Body of pancreas (tissue), 4 donors: ENCODE measurements around the gene TBATA. TPM values are rescaled to one million over a fixed set of nuclear protein-coding genes. Genes with fewer than 3 reads are reported as not detected.
A peak's percentile ranks its signal among the peaks of the same experiment; 100 is the strongest.

Source experiments
- ATAC-seq: fragments of 150-250 bp; one replicate; pipeline ENCODE4 v1.9.1; 2016
- DNase-seq, 4 donors: peaks; one replicate each; pipeline ENCODE4 v3.0.0-alpha.2; 2019
- H3K27ac ChIP-seq, 4 donors: fragments of 200-600 bp; sonication (generic); 1 replicate in 3 of 4; 2 replicates in 1 of 4; pipeline versions ENCODE4 v1.5.1 to v1.6.1; 2016 to 2019; ENCODE audit warnings: mild to moderate bottlenecking in 1 of 4, mixed read lengths in 1 of 4, moderate library complexity in 1 of 4
- H3K27me3 ChIP-seq, 2 donors: fragments of 200-600 bp; sonication (generic); one replicate each; pipeline ENCODE4 v1.6.0; 2016; ENCODE audit warnings: mild to moderate bottlenecking in 1 of 2
- H3K36me3 ChIP-seq, 2 donors: fragments of 200-600 bp; sonication (generic); replicated peaks in 1 of 2; 2 replicates each; pipeline ENCODE4 v1.5.1; 2016; ENCODE audit warnings: low read depth in 2 of 2; ENCODE audit not compliant: insufficient read depth in 1 of 2
- H3K4me1 ChIP-seq: fragments of 200-600 bp; sonication (generic); one replicate; pipeline ENCODE4 v1.6.0; 2016
- H3K4me3 ChIP-seq, 2 donors: fragments of 200-600 bp; sonication (generic); 1 replicate in 1 of 2; 2 replicates in 1 of 2; pipeline ENCODE4 v1.5.1; 2016 to 2019
- H3K9me3 ChIP-seq, 3 donors: fragments of 200-600 bp; sonication (generic); 1 replicate in 2 of 3; 2 replicates in 1 of 3; pipeline ENCODE4 v1.5.1; 2016
- POLR2A ChIP-seq, 3 donors: fragments of 450-650 bp; IDR thresholded peaks; one replicate each; pipeline ENCODE4 v1.6.1; 2016; ENCODE audit warnings: antibody characterized with exemption in 3 of 3, mild to moderate bottlenecking in 2 of 3
- WGBS, 2 donors: methylation state at CpG; one replicate each; pipeline ENCODE4 v1.1.5; 2017; 5-methylcytosine and 5-hydroxymethylcytosine counted together
- intact Hi-C: fragments of 100-400 bp; cut with DNase I; formaldehyde crosslinking; loops from one replicate; pipeline ENCODE4 v1.15.1; 2023
- total RNA-seq, 2 donors: library from RNA; depleted of rRNA; stranded (reverse); fragments of >200 nt; gene quantifications; one replicate each; pipeline ENCODE4 v1.1.0, GENCODE V29; 2016
- TF ChIP-seq, protein P1 (sequence below), 7 experiments: fragments of 450-650 bp in 4 of 7; fragments of 200-600 bp in 3 of 7; sonication (generic) in 3 of 7; IDR thresholded peaks; one replicate each; pipeline ENCODE4 v1.5.1; 2016 to 2019; ENCODE audit warnings: antibody characterized with exemption in 7 of 7

TBATA gene
- total RNA-seq, 2 donors from 2014 or later: not detected

DNA sequence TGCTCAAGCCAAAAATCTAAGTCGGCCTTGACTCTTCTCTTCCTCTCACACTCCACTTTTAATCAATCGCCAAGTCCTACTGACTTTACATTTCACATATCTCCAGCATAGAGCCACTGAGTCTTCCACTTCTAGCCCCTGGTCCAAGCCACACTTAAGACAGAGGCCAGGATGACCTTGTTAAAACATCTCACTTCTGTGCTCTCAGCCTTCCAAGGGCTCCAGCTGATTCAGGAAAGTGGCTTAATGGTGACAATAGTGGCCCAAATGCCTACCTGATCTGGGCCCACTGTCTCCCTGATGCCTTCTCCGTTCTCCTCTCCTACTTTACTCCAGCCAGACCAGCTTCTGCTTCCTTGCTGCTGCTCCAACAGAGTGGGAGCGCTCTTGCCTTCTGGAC is 4.4 kb downstream of the TBATA start:
- H3K27ac ChIP-seq: no peak overlapping the region
- TF ChIP-seq POLR2A (IDR thresholded peaks at IDR 0.05): no peak
- intact Hi-C loops: no loop called here
- H3K27me3 ChIP-seq: no peaks in the 10 kb centered on the region
- 80 to 89% methylated on average over 4 of the region's 4 CpGs for WGBS, 2 donors
- no peak overlapping the region for H3K4me3 ChIP-seq
- H3K9me3 ChIP-seq: no peaks in the 10 kb centered on the region
- ATAC-seq: no peak
- no peak for DNase-seq
- no peaks in the 10 kb centered on the region for H3K4me1 ChIP-seq
- H3K36me3 ChIP-seq: no peaks in the 10 kb centered on the region

DNA sequence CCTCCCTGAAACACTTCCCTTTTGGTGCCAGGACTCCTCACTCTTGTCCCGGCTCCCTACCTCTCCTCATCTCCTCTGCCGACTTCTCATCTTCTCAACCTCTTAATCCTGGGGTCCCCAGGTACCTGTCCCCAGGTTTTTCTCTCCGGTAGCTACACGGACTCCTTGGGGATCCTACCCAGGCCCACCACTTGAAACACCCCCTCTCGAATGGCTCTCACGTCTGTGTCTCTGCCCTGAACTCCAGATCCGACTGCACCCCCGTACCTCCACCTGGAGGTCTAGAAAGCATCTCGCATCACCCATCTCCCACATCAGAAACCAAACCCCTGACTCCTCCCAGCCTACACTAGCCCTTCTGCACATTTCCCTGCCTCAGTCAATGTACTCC is 4.8 kb downstream of the TBATA start:
- H3K4me1 ChIP-seq: no peaks in the 10 kb centered on the region
- no peak for TF ChIP-seq POLR2A (IDR thresholded peaks at IDR 0.05)
- TF ChIP-seq, protein P1, sequence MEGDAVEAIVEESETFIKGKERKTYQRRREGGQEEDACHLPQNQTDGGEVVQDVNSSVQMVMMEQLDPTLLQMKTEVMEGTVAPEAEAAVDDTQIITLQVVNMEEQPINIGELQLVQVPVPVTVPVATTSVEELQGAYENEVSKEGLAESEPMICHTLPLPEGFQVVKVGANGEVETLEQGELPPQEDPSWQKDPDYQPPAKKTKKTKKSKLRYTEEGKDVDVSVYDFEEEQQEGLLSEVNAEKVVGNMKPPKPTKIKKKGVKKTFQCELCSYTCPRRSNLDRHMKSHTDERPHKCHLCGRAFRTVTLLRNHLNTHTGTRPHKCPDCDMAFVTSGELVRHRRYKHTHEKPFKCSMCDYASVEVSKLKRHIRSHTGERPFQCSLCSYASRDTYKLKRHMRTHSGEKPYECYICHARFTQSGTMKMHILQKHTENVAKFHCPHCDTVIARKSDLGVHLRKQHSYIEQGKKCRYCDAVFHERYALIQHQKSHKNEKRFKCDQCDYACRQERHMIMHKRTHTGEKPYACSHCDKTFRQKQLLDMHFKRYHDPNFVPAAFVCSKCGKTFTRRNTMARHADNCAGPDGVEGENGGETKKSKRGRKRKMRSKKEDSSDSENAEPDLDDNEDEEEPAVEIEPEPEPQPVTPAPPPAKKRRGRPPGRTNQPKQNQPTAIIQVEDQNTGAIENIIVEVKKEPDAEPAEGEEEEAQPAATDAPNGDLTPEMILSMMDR (IDR thresholded peaks at IDR 0.05): no peak
- ATAC-seq (no peak), DNase-seq (no peak)
- H3K27me3 ChIP-seq: no peaks in the 10 kb centered on the region
- intact Hi-C loops: no loop called here
- no peak overlapping the region for H3K27ac ChIP-seq
- H3K4me3 ChIP-seq: no peak overlapping the region
- H3K9me3 ChIP-seq: no peaks in the 10 kb centered on the region
- H3K36me3 ChIP-seq: no peaks in the 10 kb centered on the region
- WGBS, 2 donors: 75 to 77% methylated on average over 9 of the region's 9 CpGs

DNA sequence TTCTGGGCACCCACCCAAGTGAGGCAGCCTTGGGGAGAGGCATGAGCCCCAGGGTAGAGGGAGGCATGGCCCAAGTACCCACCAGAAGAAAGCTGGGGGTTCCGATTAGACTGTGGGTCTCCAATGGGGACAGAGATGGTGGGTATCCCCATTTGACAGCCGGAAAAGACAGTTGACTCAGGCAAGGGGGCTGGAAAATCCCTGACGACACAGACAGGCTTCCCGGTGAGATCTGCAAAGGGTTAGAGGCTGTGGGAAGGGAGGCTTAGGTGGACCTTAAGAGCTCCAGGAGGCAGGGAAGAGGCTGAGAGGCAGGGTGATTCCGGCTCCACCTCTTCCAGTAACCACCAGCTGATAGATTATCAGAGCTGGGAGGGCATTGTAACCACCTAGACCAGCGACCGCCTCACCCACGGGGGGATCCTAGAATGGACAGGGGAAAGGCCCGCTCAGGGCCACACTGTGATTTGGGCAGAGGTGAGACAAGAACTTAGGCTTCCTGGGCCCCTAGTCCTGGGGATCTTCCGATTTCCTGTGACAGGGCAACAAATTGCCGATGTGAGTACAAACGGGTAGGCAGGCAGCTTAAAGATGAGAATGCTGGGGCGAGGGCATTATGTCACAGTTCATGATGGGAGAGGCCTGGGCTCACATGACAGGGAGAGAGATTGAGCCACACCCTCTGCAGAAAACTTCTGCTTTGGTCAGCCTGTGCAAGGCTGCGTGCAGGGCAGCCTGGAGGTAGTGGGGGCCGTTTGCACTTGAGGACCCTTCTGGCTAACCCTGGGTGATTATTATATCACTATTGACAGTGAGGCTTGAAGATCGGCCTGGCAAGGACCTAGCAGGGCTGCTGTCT is 5.4 kb downstream of the TBATA start:
- H3K27me3 ChIP-seq: no peaks in the 10 kb centered on the region
- intact Hi-C loops: no loop called here
- ATAC-seq (no peak), DNase-seq (peak in 1 of 4 donors; percentile 20)
- no peaks in the 10 kb centered on the region for H3K9me3 ChIP-seq
- WGBS, 2 donors: 66 to 77% methylated on average over 16 of the region's 16 CpGs
- no peaks in the 10 kb centered on the region for H3K36me3 ChIP-seq
- H3K4me3 ChIP-seq: no peak overlapping the region
- TF ChIP-seq, protein P1 (IDR thresholded peaks at IDR 0.05): no peak
- TF ChIP-seq POLR2A (IDR thresholded peaks at IDR 0.05): no peak
- no peak overlapping the region for H3K27ac ChIP-seq
- no peaks in the 10 kb centered on the region for H3K4me1 ChIP-seq

DNA sequence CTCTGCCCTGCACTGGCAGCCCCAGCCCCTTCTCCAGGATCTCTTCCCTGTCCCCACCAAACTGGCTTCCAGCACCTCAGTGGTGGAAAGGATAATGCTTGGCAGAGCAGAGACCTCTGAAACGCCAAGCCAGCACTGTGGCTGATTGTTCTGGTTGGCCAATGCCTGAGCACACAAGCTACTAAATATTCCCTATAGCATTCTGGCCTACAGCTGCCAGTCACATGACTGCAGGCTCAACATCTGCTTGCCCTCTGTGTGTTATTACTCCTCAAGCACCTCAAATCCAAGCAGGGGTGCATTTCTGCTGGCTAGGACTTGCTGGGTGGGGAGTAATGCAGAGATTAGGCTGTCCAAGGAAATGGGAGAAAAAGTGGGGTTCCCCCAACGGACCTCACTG is 6.1 kb downstream of the TBATA start:
- Histone ChIP-seq H3K36me3 (no peaks in the 10 kb centered on the region), H3K27me3 (no peaks in the 10 kb centered on the region), H3K27ac (no peak overlapping the region), H3K4me1 (no peaks in the 10 kb centered on the region), H3K4me3 (no peak overlapping the region), H3K9me3 (no peaks in the 10 kb centered on the region)
- DNase-seq: no peak
- intact Hi-C loops: no loop called here
- ATAC-seq: no peak
- 31 to 64% methylated on average over 2 of the region's 2 CpGs for WGBS, 2 donors
- no peak for TF ChIP-seq POLR2A (IDR thresholded peaks at IDR 0.05)
- TF ChIP-seq, protein P1 (IDR thresholded peaks at IDR 0.05): no peak

DNA sequence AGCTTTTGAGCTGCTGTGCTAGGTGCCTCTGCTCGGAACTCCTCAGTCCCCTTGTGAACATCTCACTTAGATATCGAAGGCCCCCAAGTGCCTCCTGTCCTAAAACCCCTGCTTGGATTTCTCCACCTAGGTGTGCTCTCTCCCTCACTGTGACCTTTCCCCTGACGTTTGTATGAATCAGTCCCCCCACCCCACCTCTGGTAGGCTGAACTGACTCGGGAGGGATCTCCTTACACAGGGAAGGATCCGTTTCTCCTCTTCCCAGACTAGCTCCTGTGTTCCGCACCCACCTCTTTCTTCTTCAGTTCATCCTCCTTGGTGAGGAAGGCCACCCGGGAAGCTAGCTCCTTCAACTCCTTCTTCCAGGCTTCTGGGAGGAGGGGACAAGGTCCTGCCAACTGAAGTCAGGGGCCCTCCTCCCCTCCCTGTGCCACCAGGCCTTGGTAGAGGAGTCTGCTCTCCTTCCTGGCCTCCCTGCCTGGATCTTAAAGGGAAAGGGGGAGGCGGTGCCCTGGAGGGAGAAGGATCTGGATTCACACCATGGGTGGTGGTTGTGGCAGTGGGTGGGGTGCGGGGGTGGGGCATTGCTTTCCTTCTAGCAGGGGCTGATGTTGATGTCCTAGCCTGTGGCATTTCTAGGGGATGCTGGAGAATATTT is 6.8 kb downstream of the TBATA start:
- TF ChIP-seq POLR2A (IDR thresholded peaks at IDR 0.05): no peak
- TF ChIP-seq, protein P1 (IDR thresholded peaks at IDR 0.05): no peak
- no peaks in the 10 kb centered on the region for H3K4me1 ChIP-seq
- no peaks in the 10 kb centered on the region for H3K36me3 ChIP-seq
- no peaks in the 10 kb centered on the region for H3K27me3 ChIP-seq
- H3K9me3 ChIP-seq: no peaks in the 10 kb centered on the region
- no peak for DNase-seq
- no peak for ATAC-seq
- intact Hi-C loops: no loop called here
- whole genome bisulfite sequencing, 2 donors: 64 to 66% methylated on average over 9 of the region's 9 CpGs
- no peak overlapping the region for H3K27ac ChIP-seq
- no peak overlapping the region for H3K4me3 ChIP-seq
